PC-9 (cell line): ENCODE data around the gene PSMA7. TPM values are rescaled to one million over a fixed set of nuclear protein-coding genes. Genes with fewer than 3 reads are reported as not detected.

Source experiments
- BruUV-seq: library from RNA; stranded (reverse); fragments of 400-500 nt; replicated peaks from 2 replicates; lab custom pipeline; 2021; lab: Mats Ljungman, UMichigan
- CTCF ChIA-PET: fragments of 300-600 bp; sonication (Branson Sonifier 250); formaldehyde crosslinking; loops from one replicate; lab custom pipeline; 2022; ENCODE audit warnings: antibody characterized with exemption; lab: Charles Lee
- POLR2A ChIA-PET: fragments of 300-600 bp; sonication (Branson Sonifier 250); formaldehyde crosslinking; loops from one replicate; lab custom pipeline; 2022; ENCODE audit warnings: antibody characterized with exemption; ENCODE audit not compliant: unreplicated experiment; lab: Charles Lee
- DNase-seq, 2 experiments: peaks; one replicate each; pipeline versions ENCODE4 v3.0.0 to v3.0.0-alpha.2; 2015 to 2022; ENCODE audit warnings: mixed read lengths in 1 of 2
- H2AFZ ChIP-seq: fragments of 200-600 bp; sonication (generic); 2 replicates; pipeline ENCODE4 v1.8.1; 2017; ENCODE audit warnings: antibody characterized with exemption
- H3F3A ChIP-seq: fragments of 200-600 bp; sonication (generic); 2 replicates; pipeline ENCODE4 v1.8.1; 2017; ENCODE audit warnings: antibody characterized with exemption, mild to moderate bottlenecking, low read depth; ENCODE audit not compliant: insufficient read depth
- H3K27ac ChIP-seq: fragments of 200-600 bp; sonication (generic); 2 replicates; pipeline ENCODE4 v1.6.1; 2016; ENCODE audit warnings: mixed run types
- H3K27me3 ChIP-seq: fragments of 200-600 bp; sonication (generic); 2 replicates; pipeline ENCODE4 v1.6.1; 2016; ENCODE audit warnings: low read depth, mixed run types; ENCODE audit not compliant: insufficient read depth
- H3K36me3 ChIP-seq: fragments of 200-600 bp; sonication (generic); 2 replicates; pipeline ENCODE4 v1.6.1; 2016; ENCODE audit warnings: low read depth, mixed run types
- H3K4me1 ChIP-seq: fragments of 200-600 bp; sonication (generic); replicated peaks from 2 replicates; pipeline ENCODE4 v1.6.1; 2016; ENCODE audit warnings: mixed run types; ENCODE audit not compliant: insufficient read depth
- H3K4me2 ChIP-seq: fragments of 200-600 bp; sonication (generic); 2 replicates; pipeline ENCODE4 v1.6.1; 2017; ENCODE audit warnings: mixed run types
- H3K4me3 ChIP-seq: fragments of 200-600 bp; sonication (generic); 2 replicates; pipeline ENCODE4 v1.6.1; 2016; ENCODE audit warnings: mixed run types
- H3K79me2 ChIP-seq: fragments of 200-600 bp; sonication (generic); 2 replicates; pipeline ENCODE4 v1.6.1; 2017; ENCODE audit warnings: low read depth, mixed run types
- H3K9me2 ChIP-seq: fragments of 200-600 bp; sonication (generic); 2 replicates; pipeline ENCODE4 v1.8.1; 2017; ENCODE audit warnings: mild to moderate bottlenecking; ENCODE audit not compliant: insufficient read depth
- H3K9me3 ChIP-seq: fragments of 200-600 bp; sonication (generic); 2 replicates; pipeline ENCODE4 v1.8.1; 2016; ENCODE audit warnings: low read depth; ENCODE audit not compliant: insufficient read depth
- H4K20me1 ChIP-seq: fragments of 200-600 bp; sonication (generic); 2 replicates; pipeline ENCODE4 v1.8.1; 2017; ENCODE audit not compliant: insufficient read depth
- CTCF ChIP-seq: fragments of 200-600 bp; sonication (generic); conservative IDR thresholded peaks from 2 replicates; pipeline ENCODE4 v1.6.1; 2017; ENCODE audit warnings: mixed run types, antibody characterized with exemption, mild to moderate bottlenecking, moderate library complexity
- EZH2 ChIP-seq: fragments of 200-600 bp; sonication (generic); IDR thresholded peaks from 2 replicates; pipeline ENCODE4 v1.8.0; 2017; ENCODE audit warnings: antibody characterized with exemption, low read depth
- intact Hi-C: fragments of 100-400 bp; cut with micrococcal nuclease; formaldehyde crosslinking; loops from one replicate; pipeline ENCODE4 v1.10.0; 2022; ENCODE audit not compliant: unreplicated experiment
- total RNA-seq: library from RNA; stranded (reverse); gene quantifications from 2 replicates; pipeline ENCODE4 v1.2.3, GENCODE V29; 2021

Gene PSMA7
- total RNA-seq, 1 experiment from 2014 or later: 391 TPM

- CTCF ChIA-PET: interaction anchor here (0.5 kb wide), 1 partner anchor 137 kb away, joined by 3 read pairs; no protein-coding TSS in a partner anchor
- H3K27ac ChIP-seq: no peak overlapping the region
- H3K27me3 ChIP-seq: no peaks in the 10 kb centered on the region
- H3K4me3 ChIP-seq: no peak overlapping the region
- H3K36me3 ChIP-seq: peaks cover 13% of the 10 kb centered on the region; the same call in 1 of the 2 replicates
- peaks cover 43% of the 10 kb centered on the region for H3K4me1 ChIP-seq
- intact Hi-C loops: no loop called here
- no peak overlapping the region for H3K4me2 ChIP-seq
- H3K9me2 ChIP-seq: no peaks in the 10 kb centered on the region
- POLR2A ChIA-PET: interaction anchor here (0.7 kb wide), 1 partner anchor 1738 kb away, joined by 3 read pairs; no protein-coding TSS in a partner anchor
- H3K79me2 ChIP-seq: peaks cover 69% of the 10 kb centered on the region
- no peak overlapping the region for H2AFZ ChIP-seq
- H3F3A ChIP-seq: peaks cover 35% of the 10 kb centered on the region
- BruUV-seq: no TSS peak
- DNase-seq: peak in 1 of 2 experiments; percentile 35
- no peaks in the 10 kb centered on the region for H3K9me3 ChIP-seq
- TF ChIP-seq CTCF (peak; percentile 68), EZH2 (no peak)
- H4K20me1 ChIP-seq: peaks cover 58% of the 10 kb centered on the region
Observed at GRCh38 chr20:62156592-62157386, 13.6 kb upstream of the PSMA7 start.

GRCh38 chr20:62156254-62156556, 13.0 kb upstream of the PSMA7 start:
- Histone ChIP-seq H3K4me1 (peaks cover 43% of the 10 kb centered on the region), H2AFZ (no peak overlapping the region), H3F3A (peaks cover 35% of the 10 kb centered on the region), H3K4me2 (no peak overlapping the region), H3K79me2 (peaks cover 74% of the 10 kb centered on the region), H3K36me3 (peaks cover 9% of the 10 kb centered on the region; the same call in 1 of the 2 replicates), H3K27ac (no peak overlapping the region), H3K9me3 (no peaks in the 10 kb centered on the region), H3K4me3 (no peak overlapping the region), H4K20me1 (peaks cover 53% of the 10 kb centered on the region), H3K27me3 (no peaks in the 10 kb centered on the region), H3K9me2 (no peaks in the 10 kb centered on the region)
- no peak for DNase-seq
- CTCF ChIA-PET: interaction anchor here (0.5 kb wide), 1 partner anchor 137 kb away, joined by 3 read pairs; no protein-coding TSS in a partner anchor
- POLR2A ChIA-PET: interaction anchor here (0.7 kb wide), 1 partner anchor 1738 kb away, joined by 3 read pairs; no protein-coding TSS in a partner anchor
- BruUV-seq: no TSS peak
- intact Hi-C loops: no loop called here
- TF ChIP-seq EZH2: no peak
- TF ChIP-seq CTCF: no peak

- H3K79me2 ChIP-seq: peaks cover 78% of the 10 kb centered on the region
- peaks cover 42% of the 10 kb centered on the region for H3K4me1 ChIP-seq
- intact Hi-C loops: no loop called here
- H3K9me2 ChIP-seq: no peaks in the 10 kb centered on the region
- no peaks in the 10 kb centered on the region for H3K9me3 ChIP-seq
- no peak overlapping the region for H3K4me3 ChIP-seq
- peak; percentile 93 to 94 for DNase-seq
- peaks cover 49% of the 10 kb centered on the region for H4K20me1 ChIP-seq
- no peak overlapping the region for H2AFZ ChIP-seq
- CTCF ChIA-PET: interaction anchor here (1.2 kb wide), 1 partner anchor 14 kb away, joined by 3 read pairs; no protein-coding TSS in a partner anchor
- BruUV-seq: no TSS peak
- POLR2A ChIA-PET: no interaction called here
- peak overlapping the region; percentile 25 for H3K27ac ChIP-seq
- no peaks in the 10 kb centered on the region for H3K27me3 ChIP-seq
- TF ChIP-seq EZH2 (no peak), CTCF (no peak)
- peaks cover 35% of the 10 kb centered on the region for H3F3A ChIP-seq
- peaks cover 8% of the 10 kb centered on the region; the same call in 1 of the 2 replicates for H3K36me3 ChIP-seq
- peak overlapping the region; percentile 36 for H3K4me2 ChIP-seq
Observed at GRCh38 chr20:62155428-62156253, 12.4 kb upstream of the PSMA7 start.
